Gastrocnemius medialis (tissue), 4 donors: ENCODE measurements around the gene OSBPL2. TPM values are rescaled to one million over a fixed set of nuclear protein-coding genes. Genes with fewer than 3 reads are reported as not detected.

Experiments used
- ATAC-seq, 2 donors: fragments of 150-250 bp; one replicate each; pipeline ENCODE4 v1.9.1; 2016
- DNase-seq, 2 donors: peaks; one replicate each; pipeline ENCODE4 v3.0.0-alpha.2; 2019
- H3K27ac ChIP-seq, 4 donors: fragments of 200-600 bp; sonication (generic); 1 replicate in 1 of 4; 2 replicates in 3 of 4; pipeline ENCODE4 v1.5.1; 2016 to 2018; ENCODE audit warnings: mild to moderate bottlenecking in 2 of 4, moderate library complexity in 1 of 4
- H3K27me3 ChIP-seq, 3 donors: fragments of 200-600 bp; sonication (generic) in 2 of 3; 1 replicate in 1 of 3; 2 replicates in 2 of 3; pipeline versions ENCODE4 v1.5.1 to v1.6.0; 2016 to 2019; ENCODE audit warnings: mild to moderate bottlenecking in 1 of 3, moderate library complexity in 1 of 3
- H3K36me3 ChIP-seq, 2 donors: fragments of 200-600 bp; sonication (generic) in 1 of 2; one replicate each; pipeline ENCODE4 v1.5.1; 2017 to 2018
- H3K4me1 ChIP-seq, 2 donors: fragments of 200-600 bp; sonication (generic) in 1 of 2; one replicate each; pipeline ENCODE4 v1.5.1; 2016 to 2017; ENCODE audit warnings: mild to moderate bottlenecking in 2 of 2
- H3K4me3 ChIP-seq, 4 donors: fragments of 200-600 bp; sonication (generic) in 3 of 4; 1 replicate in 1 of 4; 2 replicates in 3 of 4; pipeline ENCODE4 v1.5.1; 2016 to 2019; ENCODE audit warnings: mild to moderate bottlenecking in 2 of 4
- H3K9me3 ChIP-seq, 3 donors: fragments of 200-600 bp; sonication (generic) in 2 of 3; 1 replicate in 1 of 3; 2 replicates in 2 of 3; pipeline ENCODE4 v1.5.1; 2016 to 2019
- POLR2A ChIP-seq, 2 donors: fragments of 450-650 bp; IDR thresholded peaks; one replicate each; pipeline ENCODE4 v1.6.1; 2017; ENCODE audit warnings: antibody characterized with exemption in 2 of 2, mild to moderate bottlenecking in 2 of 2, moderate library complexity in 2 of 2
- in situ Hi-C, 4 donors: fragments of 200-750 bp; cut with MboI; loops; one replicate each; pipeline versions ENCODE4 v1.15.0 to v1.8.0; 2017; ENCODE audit warnings: low sequenced_read_pairs in 4 of 4
- intact Hi-C: fragments of 100-400 bp; cut with DNase I; formaldehyde crosslinking; loops from one replicate; pipeline ENCODE4 v1.15.1; 2023; ENCODE audit warnings: low total_unique reads
- total RNA-seq, 4 donors: library from RNA; depleted of rRNA; stranded (reverse); fragments of >200 nt; gene quantifications; one replicate each; pipeline versions ENCODE4 v1.1.0 to v1.2.3, GENCODE V29; 2016
- TF ChIP-seq, protein P1 (sequence below), 5 experiments: fragments of 450-650 bp in 3 of 5; fragments of 200-600 bp in 2 of 5; sonication (generic) in 2 of 5; IDR thresholded peaks in 4 of 5; conservative IDR thresholded peaks in 1 of 5; 1 replicate in 4 of 5; 2 replicates in 1 of 5; pipeline ENCODE4 v1.5.1; 2016 to 2019; ENCODE audit warnings: antibody characterized with exemption in 5 of 5, mild to moderate bottlenecking in 3 of 5, moderate library complexity in 3 of 5

Gene OSBPL2
- total RNA-seq, 4 donors from 2014 or later = 15.8 to 26.4 (median 19.6) TPM

DNA sequence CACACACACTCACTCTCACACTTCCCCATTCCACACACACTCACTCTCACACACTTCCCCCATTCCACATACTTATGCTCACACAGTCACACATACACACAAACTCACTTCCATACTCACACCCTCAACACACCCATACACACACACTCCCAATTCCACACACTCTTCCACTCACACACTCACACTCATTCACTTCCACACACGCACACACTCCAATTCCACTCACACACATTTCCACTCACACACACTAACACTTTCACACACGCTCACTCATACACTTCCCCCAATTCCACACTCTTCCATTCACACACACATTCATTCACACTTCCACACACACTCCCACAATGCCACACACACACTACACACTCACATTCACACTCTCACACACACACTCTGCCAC, 8.0 kb upstream of the OSBPL2 start:
- Histone ChIP-seq H3K4me3 (no peak overlapping the region), H3K36me3 (no peaks in the 10 kb centered on the region), H3K4me1 (peaks cover 17 to 21% of the 10 kb centered on the region in 2 donors), H3K9me3 (no peaks in the 10 kb centered on the region), H3K27ac (no peak overlapping the region), H3K27me3 (no peaks in the 10 kb centered on the region)
- intact Hi-C loops (no loop called here), in situ Hi-C loops (no loop called here)
- TF ChIP-seq, protein P1, sequence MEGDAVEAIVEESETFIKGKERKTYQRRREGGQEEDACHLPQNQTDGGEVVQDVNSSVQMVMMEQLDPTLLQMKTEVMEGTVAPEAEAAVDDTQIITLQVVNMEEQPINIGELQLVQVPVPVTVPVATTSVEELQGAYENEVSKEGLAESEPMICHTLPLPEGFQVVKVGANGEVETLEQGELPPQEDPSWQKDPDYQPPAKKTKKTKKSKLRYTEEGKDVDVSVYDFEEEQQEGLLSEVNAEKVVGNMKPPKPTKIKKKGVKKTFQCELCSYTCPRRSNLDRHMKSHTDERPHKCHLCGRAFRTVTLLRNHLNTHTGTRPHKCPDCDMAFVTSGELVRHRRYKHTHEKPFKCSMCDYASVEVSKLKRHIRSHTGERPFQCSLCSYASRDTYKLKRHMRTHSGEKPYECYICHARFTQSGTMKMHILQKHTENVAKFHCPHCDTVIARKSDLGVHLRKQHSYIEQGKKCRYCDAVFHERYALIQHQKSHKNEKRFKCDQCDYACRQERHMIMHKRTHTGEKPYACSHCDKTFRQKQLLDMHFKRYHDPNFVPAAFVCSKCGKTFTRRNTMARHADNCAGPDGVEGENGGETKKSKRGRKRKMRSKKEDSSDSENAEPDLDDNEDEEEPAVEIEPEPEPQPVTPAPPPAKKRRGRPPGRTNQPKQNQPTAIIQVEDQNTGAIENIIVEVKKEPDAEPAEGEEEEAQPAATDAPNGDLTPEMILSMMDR (IDR thresholded peaks at IDR 0.05 in 4 of 5, conservative IDR thresholded peaks at IDR 0.05 in 1 of 5) = no peak
- TF ChIP-seq POLR2A (IDR thresholded peaks at IDR 0.05) = no peak
- no peak for DNase-seq
- no peak for ATAC-seq

GRCh38 chr20:62230696-62231095, 7.6 kb upstream of the OSBPL2 start:
- intact Hi-C loops (no loop called here), in situ Hi-C loops (no loop called here)
- DNase-seq (no peak), ATAC-seq (no peak)
- Histone ChIP-seq H3K27ac (no peak overlapping the region), H3K27me3 (no peaks in the 10 kb centered on the region), H3K36me3 (no peaks in the 10 kb centered on the region), H3K4me3 (no peak overlapping the region), H3K4me1 (peaks cover 21 to 25% of the 10 kb centered on the region in 2 donors), H3K9me3 (no peaks in the 10 kb centered on the region)
- TF ChIP-seq POLR2A (IDR thresholded peaks at IDR 0.05) = no peak
- TF ChIP-seq, protein P1 (IDR thresholded peaks at IDR 0.05 in 4 of 5, conservative IDR thresholded peaks at IDR 0.05 in 1 of 5) = no peak

- no peaks in the 10 kb centered on the region for H3K9me3 ChIP-seq
- intact Hi-C loops (no loop called here), in situ Hi-C loops (no loop called here)
- no peaks in the 10 kb centered on the region for H3K36me3 ChIP-seq
- peaks cover 21 to 25% of the 10 kb centered on the region in 2 donors for H3K4me1 ChIP-seq
- no peak overlapping the region for H3K27ac ChIP-seq
- no peak for ATAC-seq
- DNase-seq = no peak
- no peaks in the 10 kb centered on the region for H3K27me3 ChIP-seq
- TF ChIP-seq, protein P1 (IDR thresholded peaks at IDR 0.05 in 4 of 5, conservative IDR thresholded peaks at IDR 0.05 in 1 of 5) = no peak
- no peak for TF ChIP-seq POLR2A (IDR thresholded peaks at IDR 0.05)
- no peak overlapping the region for H3K4me3 ChIP-seq
Measured at GRCh38 chr20:62231292-62231691, 7.0 kb upstream of the OSBPL2 start.

GRCh38 chr20:62232194-62232593, 6.1 kb upstream of the OSBPL2 start:
- ATAC-seq (no peak), DNase-seq (no peak)
- H3K36me3 ChIP-seq = no peaks in the 10 kb centered on the region
- no peaks in the 10 kb centered on the region for H3K9me3 ChIP-seq
- no peak overlapping the region for H3K27ac ChIP-seq
- no peak overlapping the region for H3K4me3 ChIP-seq
- H3K4me1 ChIP-seq = peaks cover 21 to 25% of the 10 kb centered on the region in 2 donors
- intact Hi-C loops = no loop called here
- no peaks in the 10 kb centered on the region for H3K27me3 ChIP-seq
- no peak for TF ChIP-seq POLR2A (IDR thresholded peaks at IDR 0.05)
- TF ChIP-seq, protein P1 (IDR thresholded peaks at IDR 0.05 in 4 of 5, conservative IDR thresholded peaks at IDR 0.05 in 1 of 5) = no peak
- in situ Hi-C loops = no loop called here
